ENCODE data around the gene MLKL. TPM values are rescaled to one million over a fixed set of nuclear protein-coding genes. Genes with fewer than 3 reads are reported as not detected.
A peak's percentile ranks its signal among the peaks of the same experiment; 100 is the strongest.
"Not testable (repeated sequence)": the region's sequence is repeated elsewhere in the genome, so short reads cannot be mapped to it uniquely, and the experiment has no call there.

Gene MLKL
- total RNA-seq, 1 experiment from 2014 or later: 4.3 TPM

- POLR2A ChIA-PET; H3K27me3 Mint-ChIP-seq (ENCODE audit: low read depth); DNase-seq (ENCODE audit: low spot score); H3K4me1 Mint-ChIP-seq; H3K9me3 Mint-ChIP-seq; ATAC-seq; H3K27ac Mint-ChIP-seq; H3K4me3 Mint-ChIP-seq; H3K36me3 Mint-ChIP-seq: not testable (repeated sequence)
- TF ChIP-seq ZNF121 (CRISPR knock-in tag; IDR thresholded peaks at IDR 0.05): peak; percentile 70; the same call in 1 of the 2 replicates
- CTCF ChIA-PET: interaction anchor here (1.4 to 3.7 kb wide), 2 partner anchors 12 to 140 kb away, joined by 4 to 20 read pairs; no protein-coding TSS in a partner anchor
Measured at GRCh38 chr16:74722156-74722555, 21.5 kb upstream of the MLKL start.

- no peaks in the 10 kb centered on the region for H3K27me3 Mint-ChIP-seq (ENCODE audit: low read depth)
- H3K4me3 Mint-ChIP-seq: no peak overlapping the region
- H3K4me1 Mint-ChIP-seq: peaks cover 4% of the 10 kb centered on the region; the same call in 1 of the 2 replicates
- ChIA-PET CTCF (interaction anchor here (1.4 to 1.6 kb wide), 2 partner anchors 53 to 141 kb away, joined by 4 read pairs; partner anchors contain the start of gene FA2H), POLR2A (no interaction called here)
- DNase-seq (ENCODE audit: low spot score) (no peak), ATAC-seq (no peak)
- no peak for TF ChIP-seq FOXK1 (CRISPR knock-in tag; IDR thresholded peaks at IDR 0.05)
- TF ChIP-seq MYBL2 (CRISPR knock-in tag; IDR thresholded peaks at IDR 0.05): no peak
- TF ChIP-seq, protein P1, sequence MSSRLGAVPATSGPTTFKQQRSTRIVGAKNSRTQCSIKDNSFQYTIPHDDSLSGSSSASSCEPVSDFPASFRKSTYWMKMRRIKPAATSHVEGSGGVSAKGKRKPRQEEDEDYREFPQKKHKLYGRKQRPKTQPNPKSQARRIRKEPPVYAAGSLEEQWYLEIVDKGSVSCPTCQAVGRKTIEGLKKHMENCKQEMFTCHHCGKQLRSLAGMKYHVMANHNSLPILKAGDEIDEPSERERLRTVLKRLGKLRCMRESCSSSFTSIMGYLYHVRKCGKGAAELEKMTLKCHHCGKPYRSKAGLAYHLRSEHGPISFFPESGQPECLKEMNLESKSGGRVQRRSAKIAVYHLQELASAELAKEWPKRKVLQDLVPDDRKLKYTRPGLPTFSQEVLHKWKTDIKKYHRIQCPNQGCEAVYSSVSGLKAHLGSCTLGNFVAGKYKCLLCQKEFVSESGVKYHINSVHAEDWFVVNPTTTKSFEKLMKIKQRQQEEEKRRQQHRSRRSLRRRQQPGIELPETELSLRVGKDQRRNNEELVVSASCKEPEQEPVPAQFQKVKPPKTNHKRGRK (CRISPR knock-in tag; IDR thresholded peaks at IDR 0.05; ENCODE audit: borderline replicate concordance): no peak
- TF ChIP-seq, protein P2, sequence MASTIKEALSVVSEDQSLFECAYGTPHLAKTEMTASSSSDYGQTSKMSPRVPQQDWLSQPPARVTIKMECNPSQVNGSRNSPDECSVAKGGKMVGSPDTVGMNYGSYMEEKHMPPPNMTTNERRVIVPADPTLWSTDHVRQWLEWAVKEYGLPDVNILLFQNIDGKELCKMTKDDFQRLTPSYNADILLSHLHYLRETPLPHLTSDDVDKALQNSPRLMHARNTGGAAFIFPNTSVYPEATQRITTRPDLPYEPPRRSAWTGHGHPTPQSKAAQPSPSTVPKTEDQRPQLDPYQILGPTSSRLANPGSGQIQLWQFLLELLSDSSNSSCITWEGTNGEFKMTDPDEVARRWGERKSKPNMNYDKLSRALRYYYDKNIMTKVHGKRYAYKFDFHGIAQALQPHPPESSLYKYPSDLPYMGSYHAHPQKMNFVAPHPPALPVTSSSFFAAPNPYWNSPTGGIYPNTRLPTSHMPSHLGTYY (CRISPR knock-in tag; IDR thresholded peaks at IDR 0.05): no peak
- no peak for TF ChIP-seq ZNF219 (CRISPR knock-in tag; IDR thresholded peaks at IDR 0.05; ENCODE audit: borderline replicate concordance)
- no peak for TF ChIP-seq CREM (CRISPR knock-in tag; IDR thresholded peaks at IDR 0.05)
- no peak overlapping the region for H3K27ac Mint-ChIP-seq
- peaks cover 3% of the 10 kb centered on the region for H3K36me3 Mint-ChIP-seq
- peaks cover 4% of the 10 kb centered on the region for H3K9me3 Mint-ChIP-seq
Measured at GRCh38 chr16:74721716-74722115, 21.1 kb upstream of the MLKL start.

DNA sequence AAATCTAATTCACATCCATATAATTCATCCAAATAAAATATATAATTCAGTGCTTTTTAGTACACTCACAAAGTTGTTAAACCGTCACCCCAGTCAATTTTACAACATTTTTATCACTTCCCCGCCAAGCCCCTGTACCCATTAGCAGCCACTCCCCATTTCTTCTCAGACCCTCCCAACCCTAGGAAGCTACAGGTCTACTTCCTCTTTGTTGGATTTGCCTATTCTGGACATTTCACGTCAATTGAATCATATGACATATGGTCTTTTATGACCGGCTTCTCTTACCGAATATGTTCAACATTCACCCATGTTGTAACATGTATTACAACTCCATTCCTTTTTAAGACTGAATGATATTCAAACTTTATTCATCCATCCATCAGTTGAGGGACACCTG lies 19.9 kb upstream of the MLKL start:
- Mint-ChIP-seq H3K36me3 (no peaks in the 10 kb centered on the region), H3K4me3 (no peak overlapping the region), H3K27me3 (ENCODE audit: low read depth) (no peaks in the 10 kb centered on the region), H3K27ac (no peak overlapping the region), H3K9me3 (no peaks in the 10 kb centered on the region), H3K4me1 (peaks cover 4% of the 10 kb centered on the region; the same call in 1 of the 2 replicates)
- TF ChIP-seq MYBL2 (CRISPR knock-in tag; IDR thresholded peaks at IDR 0.05) (no peak), NR1H2 (CRISPR knock-in tag; IDR thresholded peaks at IDR 0.05) (no peak), ARID4B (CRISPR knock-in tag; IDR thresholded peaks at IDR 0.05; ENCODE audit: borderline replicate concordance) (no peak), TP53 (CRISPR knock-in tag; IDR thresholded peaks at IDR 0.05) (no peak), FOXP1 (CRISPR knock-in tag; IDR thresholded peaks at IDR 0.05; ENCODE audit: borderline replicate concordance) (no peak), IRF2 (CRISPR knock-in tag; IDR thresholded peaks at IDR 0.05; ENCODE audit: borderline replicate concordance, low read depth) (no peak), ZNF317 (CRISPR knock-in tag; IDR thresholded peaks at IDR 0.05; ENCODE audit: borderline replicate concordance, low read depth) (no peak), ZBTB21 (CRISPR knock-in tag; IDR thresholded peaks at IDR 0.05; ENCODE audit: borderline replicate concordance) (no peak), CREB1 (CRISPR knock-in tag; IDR thresholded peaks at IDR 0.05) (no peak), CBFB (CRISPR knock-in tag; IDR thresholded peaks at IDR 0.05; ENCODE audit: low read depth) (no peak)
- TF ChIP-seq, protein P3, sequence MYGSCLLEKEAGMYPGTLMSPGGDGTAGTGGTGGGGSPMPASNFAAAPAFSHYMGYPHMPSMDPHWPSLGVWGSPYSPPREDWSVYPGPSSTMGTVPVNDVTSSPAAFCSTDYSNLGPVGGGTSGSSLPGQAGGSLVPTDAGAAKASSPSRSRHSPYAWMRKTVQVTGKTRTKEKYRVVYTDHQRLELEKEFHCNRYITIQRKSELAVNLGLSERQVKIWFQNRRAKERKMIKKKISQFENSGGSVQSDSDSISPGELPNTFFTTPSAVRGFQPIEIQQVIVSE (CRISPR knock-in tag; IDR thresholded peaks at IDR 0.05; ENCODE audit: borderline replicate concordance): no peak
- TF ChIP-seq, protein P4, sequence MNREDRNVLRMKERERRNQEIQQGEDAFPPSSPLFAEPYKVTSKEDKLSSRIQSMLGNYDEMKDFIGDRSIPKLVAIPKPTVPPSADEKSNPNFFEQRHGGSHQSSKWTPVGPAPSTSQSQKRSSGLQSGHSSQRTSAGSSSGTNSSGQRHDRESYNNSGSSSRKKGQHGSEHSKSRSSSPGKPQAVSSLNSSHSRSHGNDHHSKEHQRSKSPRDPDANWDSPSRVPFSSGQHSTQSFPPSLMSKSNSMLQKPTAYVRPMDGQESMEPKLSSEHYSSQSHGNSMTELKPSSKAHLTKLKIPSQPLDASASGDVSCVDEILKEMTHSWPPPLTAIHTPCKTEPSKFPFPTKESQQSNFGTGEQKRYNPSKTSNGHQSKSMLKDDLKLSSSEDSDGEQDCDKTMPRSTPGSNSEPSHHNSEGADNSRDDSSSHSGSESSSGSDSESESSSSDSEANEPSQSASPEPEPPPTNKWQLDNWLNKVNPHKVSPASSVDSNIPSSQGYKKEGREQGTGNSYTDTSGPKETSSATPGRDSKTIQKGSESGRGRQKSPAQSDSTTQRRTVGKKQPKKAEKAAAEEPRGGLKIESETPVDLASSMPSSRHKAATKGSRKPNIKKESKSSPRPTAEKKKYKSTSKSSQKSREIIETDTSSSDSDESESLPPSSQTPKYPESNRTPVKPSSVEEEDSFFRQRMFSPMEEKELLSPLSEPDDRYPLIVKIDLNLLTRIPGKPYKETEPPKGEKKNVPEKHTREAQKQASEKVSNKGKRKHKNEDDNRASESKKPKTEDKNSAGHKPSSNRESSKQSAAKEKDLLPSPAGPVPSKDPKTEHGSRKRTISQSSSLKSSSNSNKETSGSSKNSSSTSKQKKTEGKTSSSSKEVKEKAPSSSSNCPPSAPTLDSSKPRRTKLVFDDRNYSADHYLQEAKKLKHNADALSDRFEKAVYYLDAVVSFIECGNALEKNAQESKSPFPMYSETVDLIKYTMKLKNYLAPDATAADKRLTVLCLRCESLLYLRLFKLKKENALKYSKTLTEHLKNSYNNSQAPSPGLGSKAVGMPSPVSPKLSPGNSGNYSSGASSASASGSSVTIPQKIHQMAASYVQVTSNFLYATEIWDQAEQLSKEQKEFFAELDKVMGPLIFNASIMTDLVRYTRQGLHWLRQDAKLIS (CRISPR knock-in tag; IDR thresholded peaks at IDR 0.05; ENCODE audit: borderline replicate concordance): no peak
- ChIA-PET POLR2A (no interaction called here), CTCF (interaction anchor here (0.6 to 1.6 kb wide), 2 partner anchors 9 to 54 kb away, joined by 3 to 4 read pairs; partner anchors contain the start of gene FA2H)
- DNase-seq (ENCODE audit: low spot score): no peak
- no peak for ATAC-seq

All from WTC11 (cell line).